Measurements from ENCODE around the gene SHPK.

GRCh38 chr17:3656353-3656752 lies 20.3 kb upstream of the SHPK start:
- TF ChIP-seq CTCF (IDR thresholded peaks at IDR 0.05; ENCODE audit: low read length) (no peak), EZH2 (IDR thresholded peaks at IDR 0.05; ENCODE audit: borderline replicate concordance, low read length) (no peak)

Measured in OCI-LY1 (cell line).